Measurements from ENCODE around the gene SIAH3.
A peak's percentile ranks its signal among the peaks of the same experiment; 100 is the strongest.

Gene SIAH3

DNA sequence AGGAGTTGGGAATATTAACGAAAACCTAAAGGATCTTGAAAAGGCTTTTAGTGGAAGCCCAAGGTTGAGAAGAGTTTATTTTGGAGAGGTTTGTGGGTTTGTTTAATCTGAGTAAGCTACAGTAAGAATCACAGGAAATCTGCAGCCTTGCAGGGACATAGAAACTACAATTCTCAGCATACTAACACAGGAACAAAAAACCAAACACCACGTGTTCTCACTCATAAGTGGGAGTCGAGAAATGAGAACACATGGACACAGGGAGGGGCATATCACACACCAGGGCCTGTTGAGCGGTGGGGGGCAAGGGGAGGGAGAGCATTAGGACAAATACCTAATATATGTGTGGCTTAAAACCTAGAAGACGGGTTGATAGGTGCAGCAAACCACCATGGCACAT is 8.7 kb upstream of the SIAH3 start:
- no peak for DNase-seq

DNA sequence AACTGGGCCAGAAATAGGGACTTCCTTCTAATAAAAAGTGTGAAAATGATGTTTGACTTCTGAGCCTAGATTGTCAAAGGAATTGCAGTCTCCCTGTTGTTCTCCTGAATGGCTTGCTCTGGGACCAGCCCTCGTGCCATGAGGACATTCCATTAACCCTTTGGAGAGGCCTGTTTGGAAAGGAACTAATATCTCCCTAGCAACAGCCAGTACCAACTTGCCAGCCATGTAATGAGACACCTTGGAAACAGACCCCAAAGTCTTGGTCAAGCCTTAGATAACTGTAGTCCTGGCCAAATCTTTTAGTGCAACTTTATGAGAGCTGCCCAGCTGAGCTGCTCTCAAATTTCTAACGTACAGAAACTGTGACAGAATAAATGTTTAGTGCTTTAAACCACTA is 8.2 kb upstream of the SIAH3 start:
- DNase-seq = no peak

DNA sequence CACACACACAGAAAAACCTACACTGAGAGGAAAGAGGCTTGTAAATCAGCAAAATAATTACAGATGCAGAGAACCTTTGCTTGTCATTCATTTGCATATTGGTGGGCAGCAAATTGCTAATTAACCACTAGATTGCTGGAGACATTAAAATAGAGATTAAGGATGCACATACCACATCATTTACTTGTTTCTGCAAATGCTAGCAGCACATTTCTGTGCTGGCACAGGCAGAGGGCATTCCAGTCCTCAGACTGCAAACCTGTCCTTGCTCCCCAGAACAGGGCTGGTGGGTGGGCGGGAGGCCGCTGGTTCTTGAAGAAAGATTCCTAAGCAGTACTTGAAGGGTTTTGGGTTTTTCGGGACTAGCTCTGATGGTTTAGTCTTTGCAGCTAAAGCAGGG is 941 bp upstream of the SIAH3 start:
- DNase-seq = peak; percentile 25

DNA sequence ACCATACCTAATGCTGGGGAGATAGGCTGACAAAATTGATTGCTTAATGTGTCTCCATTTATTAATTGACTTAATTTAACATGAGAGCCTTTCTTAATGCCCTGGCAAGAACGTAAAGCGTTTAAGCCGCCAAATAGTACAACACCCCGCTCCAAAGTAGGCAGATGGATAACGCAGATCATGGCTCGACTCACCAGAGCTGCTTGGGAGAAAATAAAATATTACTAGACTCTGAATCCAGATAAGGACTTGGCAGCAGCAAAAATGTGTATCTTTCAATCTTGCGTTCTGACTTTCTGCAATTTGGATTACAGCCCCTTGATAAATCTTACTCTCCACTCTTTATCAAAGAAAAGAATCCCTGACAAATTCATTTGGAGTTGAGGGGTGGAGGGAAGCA is 403 bp upstream of the SIAH3 start:
- no peak for DNase-seq

DNA sequence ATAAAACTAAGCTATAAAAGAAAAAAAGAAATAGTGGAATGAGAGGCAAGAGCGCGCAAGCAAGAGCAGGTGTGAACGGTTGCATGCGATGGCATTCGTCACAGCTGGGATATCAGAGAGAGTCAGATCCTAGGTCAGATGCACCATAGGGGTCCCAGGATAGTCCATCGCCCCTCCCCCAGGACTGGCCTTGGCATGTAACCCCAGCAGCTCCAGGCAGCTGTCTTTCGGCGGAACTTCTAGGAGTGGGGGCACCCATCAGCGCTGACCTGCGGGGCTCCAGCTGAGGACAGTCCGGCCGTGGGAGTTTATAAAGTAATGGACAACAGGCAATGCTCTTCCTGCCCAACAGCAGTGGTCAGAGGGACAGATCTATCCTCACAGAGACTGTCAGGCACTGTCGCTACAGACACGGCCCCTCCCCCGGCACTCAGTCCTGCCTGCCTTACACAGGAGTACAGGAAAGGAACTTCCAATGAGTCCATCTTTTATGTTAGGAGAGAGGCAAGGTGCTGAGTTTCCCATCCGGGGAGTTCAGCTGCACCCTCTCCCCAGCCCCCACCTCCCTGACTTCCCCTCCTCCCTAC is 1.4 kb downstream of the SIAH3 start:
- no peak for DNase-seq

DNA sequence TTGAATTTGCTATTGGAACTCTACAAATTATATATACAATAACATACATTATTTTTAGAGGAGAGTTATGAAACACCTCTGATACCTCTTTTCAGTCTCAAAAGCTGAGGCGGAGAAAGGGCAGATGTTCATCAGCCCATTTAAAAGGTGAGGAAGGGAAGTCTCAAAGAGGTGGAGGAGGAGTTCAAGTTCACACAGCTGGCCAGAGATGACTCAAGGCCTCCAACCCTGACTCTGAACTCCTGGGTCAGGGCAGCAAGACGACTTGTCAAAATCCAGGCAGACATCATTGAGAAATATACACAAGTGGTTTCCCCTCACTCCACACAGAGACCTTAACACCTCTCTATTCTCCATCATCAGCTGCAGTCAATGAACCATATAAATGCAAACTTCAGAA is 2.1 kb downstream of the SIAH3 start:
- DNase-seq = no peak

GRCh38 chr13:45847554-45848224 is 3.9 kb downstream of the SIAH3 start:
- DNase-seq = no peak

DNA sequence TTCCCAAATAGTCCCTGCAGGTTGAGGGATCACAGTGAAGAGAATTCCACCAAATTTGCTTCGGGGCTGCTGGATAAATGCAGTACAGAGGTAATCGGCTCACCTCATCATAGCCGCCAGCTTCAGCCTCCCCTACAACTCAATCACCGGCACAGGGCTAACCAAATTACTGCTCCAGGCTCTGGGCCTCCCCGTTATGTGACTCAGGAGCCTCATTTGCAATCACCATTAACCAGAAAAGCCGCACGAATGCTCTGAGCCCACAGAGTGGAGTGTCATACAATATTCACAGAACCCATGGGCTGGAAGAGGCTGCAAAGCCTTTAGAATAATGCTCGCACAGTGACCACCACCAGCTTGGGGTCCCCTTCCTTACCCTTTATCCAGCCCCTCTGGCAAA is 4.9 kb downstream of the SIAH3 start:
- no peak for DNase-seq

GRCh38 chr13:45838171-45838745 is 13.3 kb downstream of the SIAH3 start:
- DNase-seq = no peak

GRCh38 chr13:45837111-45837510 is 14.4 kb downstream of the SIAH3 start:
- DNase-seq = no peak

DNA sequence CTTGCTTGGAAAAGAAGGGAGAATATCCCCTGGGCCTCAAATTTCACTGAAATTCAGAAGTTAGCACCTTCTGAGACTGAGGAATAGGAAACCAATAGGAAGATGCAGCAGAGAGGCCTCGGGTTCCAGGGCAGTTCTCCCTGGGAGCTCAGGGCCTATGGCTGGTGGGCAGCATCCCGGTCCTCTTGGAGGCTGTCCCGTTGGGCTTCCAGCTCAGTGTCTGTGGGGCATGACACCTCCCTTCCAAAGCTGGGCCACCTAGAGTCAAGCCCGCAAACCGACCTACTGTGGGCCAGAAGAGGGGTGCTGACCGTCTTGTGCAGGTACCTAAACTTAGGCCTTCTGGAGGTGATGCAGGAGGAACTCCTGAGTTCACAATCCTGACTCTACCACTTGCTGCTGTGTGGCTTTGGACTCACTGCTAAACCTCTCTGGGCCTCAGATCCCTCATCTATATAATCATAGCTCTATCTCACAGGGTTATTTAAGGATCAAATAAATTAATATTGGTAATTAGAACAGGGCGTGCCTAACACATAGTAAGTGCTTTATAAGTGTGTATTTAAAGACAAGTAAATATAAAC is 17.1 kb downstream of the SIAH3 start:
- no peak for DNase-seq

DNA sequence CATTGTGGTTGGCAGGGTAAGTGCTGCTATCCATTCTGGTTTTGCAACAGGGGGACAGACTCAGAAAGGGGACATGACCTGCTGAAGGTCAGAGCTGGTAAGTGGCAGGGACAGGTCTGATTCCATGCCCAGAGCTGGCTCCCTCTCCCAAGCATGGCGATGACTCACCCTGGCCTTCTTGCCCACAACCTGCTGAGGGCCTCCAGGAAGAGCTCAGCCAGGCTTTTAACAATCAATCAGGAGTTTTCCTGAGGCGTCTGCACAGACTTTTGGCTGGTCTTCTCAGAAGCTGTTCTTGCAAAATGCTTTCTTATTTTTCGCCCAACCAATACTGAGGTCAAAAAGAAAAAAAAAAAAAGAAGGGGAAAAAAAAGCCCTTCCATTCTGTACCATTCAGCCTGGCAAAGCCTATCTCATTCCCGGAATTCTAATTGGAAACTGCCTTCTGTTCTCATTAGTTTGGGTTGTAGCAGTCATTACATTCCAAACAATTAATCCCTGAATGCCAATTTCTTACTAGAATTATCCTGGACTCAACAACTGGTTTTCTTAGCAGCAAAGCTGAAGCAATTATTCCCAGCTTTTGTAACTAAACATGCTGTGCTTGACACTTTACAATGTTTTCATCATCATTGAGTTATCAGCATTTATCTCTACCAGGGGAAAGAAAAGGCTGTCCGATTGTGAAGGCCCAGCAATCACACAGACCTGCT is 17.7 kb downstream of the SIAH3 start:
- no peak for DNase-seq

DNA sequence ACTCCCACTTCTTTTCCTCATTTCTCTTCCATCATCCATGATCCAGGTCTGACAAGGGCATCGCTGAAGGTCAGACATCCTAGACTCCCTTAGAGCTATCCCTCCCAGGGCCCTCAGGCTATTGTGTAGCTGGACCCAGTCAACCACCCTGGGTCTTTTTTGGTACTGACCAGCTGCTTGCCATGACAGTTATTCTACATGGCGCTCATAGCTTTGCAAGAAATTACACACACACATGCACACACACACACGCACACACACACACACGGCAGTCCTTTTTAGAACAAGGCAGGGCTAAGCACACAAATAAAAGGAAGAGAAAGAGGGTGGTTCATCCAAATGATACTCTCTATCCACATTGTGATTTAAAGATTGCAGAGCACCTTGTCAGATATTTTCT is 18.3 kb downstream of the SIAH3 start:
- no peak for DNase-seq

DNA sequence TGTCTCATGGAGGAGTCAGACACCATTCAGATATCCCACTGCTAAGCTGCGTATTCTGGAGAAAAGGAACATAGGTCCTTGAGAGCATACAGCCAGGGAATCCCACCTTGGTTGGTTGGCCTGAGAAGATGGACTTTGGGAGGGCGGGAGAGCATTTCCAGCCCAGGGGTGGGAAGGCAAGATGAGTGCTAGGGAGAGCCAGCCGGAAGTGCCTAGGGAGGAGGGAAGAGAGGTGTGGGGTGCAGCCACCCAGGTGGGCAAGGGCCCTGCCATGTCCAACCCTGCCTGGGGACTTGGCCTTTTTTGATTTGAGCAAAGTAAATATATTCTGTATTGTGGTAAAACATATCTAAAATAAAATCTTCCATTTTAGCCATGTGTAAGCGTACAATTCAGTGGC is 19.7 kb downstream of the SIAH3 start:
- no peak for DNase-seq

GRCh38 chr13:45830121-45830520 is 21.4 kb downstream of the SIAH3 start:
- no peak for DNase-seq

DNA sequence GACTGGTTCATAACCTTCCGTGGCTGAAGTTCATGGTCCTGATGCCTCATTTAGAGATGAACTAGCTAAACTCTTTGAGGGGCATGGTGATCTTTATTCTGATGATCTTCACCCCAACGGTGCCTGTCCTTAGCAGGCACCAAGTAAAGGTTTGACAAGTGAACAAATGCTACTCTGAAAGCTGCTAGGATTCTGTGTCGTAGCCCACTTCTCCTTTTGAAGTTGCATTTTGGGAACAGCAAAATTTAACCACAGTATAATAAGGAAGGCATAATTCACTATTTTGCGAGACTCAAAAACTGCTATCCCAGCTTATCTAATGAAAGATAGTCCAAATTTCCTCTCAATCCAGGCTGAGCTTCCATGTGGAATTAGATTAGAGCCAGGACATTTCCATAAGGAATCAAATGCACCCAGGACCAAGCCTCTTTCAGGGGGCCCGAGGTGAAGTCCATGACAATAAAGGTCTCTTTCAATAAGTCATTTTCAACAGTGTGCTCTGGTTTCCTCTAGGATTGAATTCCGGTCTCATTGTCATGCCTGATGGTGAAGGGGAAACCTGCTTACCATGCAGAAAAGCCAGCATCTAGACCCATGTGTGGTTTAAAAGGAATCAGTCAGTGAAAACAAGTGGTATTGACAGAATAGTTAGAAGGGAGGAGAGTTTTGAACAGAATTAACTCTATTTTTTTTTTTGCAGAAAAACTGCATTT is 23.1 kb downstream of the SIAH3 start:
- DNase-seq = no peak

DNA sequence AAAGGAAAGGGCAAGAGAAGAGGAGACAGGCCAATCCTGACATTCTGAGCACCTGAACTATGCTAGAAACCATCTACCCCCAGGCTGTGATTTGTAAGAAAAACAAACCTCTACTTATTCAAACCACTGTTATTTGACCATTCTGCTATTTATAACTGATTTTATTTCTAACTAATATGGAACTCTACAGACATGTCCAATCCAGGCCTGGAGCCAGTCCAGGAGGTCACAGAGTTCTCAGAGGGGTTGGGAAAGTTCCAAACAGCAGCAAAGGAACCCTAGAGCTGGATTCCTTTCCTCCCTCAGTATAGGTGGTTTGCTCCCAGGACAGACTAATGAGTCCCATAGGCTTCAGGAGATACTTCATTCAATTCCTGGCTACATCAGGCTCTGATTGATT is 24.2 kb downstream of the SIAH3 start:
- DNase-seq = no peak

GRCh38 chr13:45826731-45827130 is 24.8 kb downstream of the SIAH3 start:
- no peak for DNase-seq

DNA sequence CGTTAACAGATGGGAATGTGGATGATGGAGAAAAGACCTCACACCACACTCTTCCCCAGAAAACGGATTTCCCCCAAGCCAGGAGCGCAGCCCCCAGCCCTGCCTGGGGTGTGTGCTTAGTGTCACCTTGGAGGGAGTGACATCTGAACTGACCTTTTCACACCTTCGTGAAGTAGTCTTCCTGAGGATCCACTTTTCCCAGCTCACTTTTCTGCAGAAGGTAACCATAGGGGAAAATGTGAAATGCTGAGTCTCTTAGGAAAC is 26.2 kb downstream of the SIAH3 start:
- DNase-seq = no peak

GRCh38 chr13:45823583-45823982 is 28.0 kb downstream of the SIAH3 start:
- no peak for DNase-seq

DNA sequence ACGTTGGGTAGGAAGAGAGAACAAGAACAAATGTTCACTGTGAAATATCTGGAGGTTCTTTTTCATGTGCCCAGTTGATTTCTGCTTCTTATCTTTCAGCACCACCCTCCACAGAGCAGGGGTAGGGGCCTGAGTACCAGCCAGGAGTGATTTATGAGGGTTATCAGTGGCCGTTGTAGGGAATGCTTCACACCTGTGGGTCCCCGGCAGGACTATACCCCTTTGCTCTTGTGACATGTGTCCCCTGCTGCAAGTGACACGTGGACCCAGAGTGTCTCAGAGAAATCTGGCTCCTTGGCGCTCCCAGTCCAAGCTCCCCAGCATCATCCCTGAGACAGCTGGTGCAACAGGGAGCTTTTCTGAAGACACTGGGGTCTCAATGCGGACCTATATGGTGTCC is 29.7 kb downstream of the SIAH3 start:
- DNase-seq = no peak

- DNase-seq = no peak
Measured at GRCh38 chr13:45820106-45820838, 31.3 kb downstream of the SIAH3 start.

GRCh38 chr13:45817833-45818232 is 33.7 kb downstream of the SIAH3 start:
- no peak for DNase-seq

Data from NCI-H526 treated with DMSO at 0.1 percent for 48 hours (cell line).